ENCODE data around the gene ESPNL. TPM values are rescaled to one million over a fixed set of nuclear protein-coding genes. Genes with fewer than 3 reads are reported as not detected.

The ESPNL gene
- total RNA-seq, 1 experiment from 2014 or later = 0.85 TPM

DNA sequence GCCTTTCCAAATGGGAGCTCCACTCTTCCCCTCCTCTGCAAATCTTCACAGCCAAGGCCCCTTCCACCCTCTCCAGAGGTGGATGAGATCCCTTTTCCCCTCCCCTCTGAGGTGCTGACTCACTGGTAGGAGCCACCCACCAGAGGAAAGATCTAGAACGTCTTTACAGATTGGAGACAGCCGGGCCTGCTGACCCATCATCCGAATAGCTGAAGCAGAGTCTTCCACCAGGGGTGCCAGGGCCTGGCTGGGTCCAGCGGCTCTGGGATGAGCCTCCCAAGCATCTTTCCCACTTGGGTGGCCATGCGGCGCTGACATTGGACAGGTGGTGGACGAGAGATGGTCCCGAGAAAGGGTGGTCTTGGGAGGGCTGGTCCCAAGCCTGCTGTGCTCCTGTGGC, 67.6 kb downstream of the ESPNL start:
- CTCF ChIA-PET = no interaction called here
- DNase-seq (ENCODE audit: low read depth, low spot score) (no peak), ATAC-seq (no peak)
- intact Hi-C loops (cut with micrococcal nuclease; ENCODE audit: unreplicated experiment) (no loop called here), in situ Hi-C loops (cut with HindIII; ENCODE audit: low pct_unique_long_range_greater_than_20kb, low sequenced_read_pairs) (no loop called here)
- TF ChIP-seq POLR2AphosphoS5 (IDR thresholded peaks at IDR 0.05; ENCODE audit: low read depth, low read length) (no peak), CTCF (IDR thresholded peaks at IDR 0.05) (no peak), TCF7L2 (IDR thresholded peaks at IDR 0.05; ENCODE audit: low read depth, low read length) (no peak), SIN3A (IDR thresholded peaks at IDR 0.05; ENCODE audit: borderline replicate concordance, insufficient read depth, low read depth, low read length) (no peak)
- TF ChIP-seq, protein P1, sequence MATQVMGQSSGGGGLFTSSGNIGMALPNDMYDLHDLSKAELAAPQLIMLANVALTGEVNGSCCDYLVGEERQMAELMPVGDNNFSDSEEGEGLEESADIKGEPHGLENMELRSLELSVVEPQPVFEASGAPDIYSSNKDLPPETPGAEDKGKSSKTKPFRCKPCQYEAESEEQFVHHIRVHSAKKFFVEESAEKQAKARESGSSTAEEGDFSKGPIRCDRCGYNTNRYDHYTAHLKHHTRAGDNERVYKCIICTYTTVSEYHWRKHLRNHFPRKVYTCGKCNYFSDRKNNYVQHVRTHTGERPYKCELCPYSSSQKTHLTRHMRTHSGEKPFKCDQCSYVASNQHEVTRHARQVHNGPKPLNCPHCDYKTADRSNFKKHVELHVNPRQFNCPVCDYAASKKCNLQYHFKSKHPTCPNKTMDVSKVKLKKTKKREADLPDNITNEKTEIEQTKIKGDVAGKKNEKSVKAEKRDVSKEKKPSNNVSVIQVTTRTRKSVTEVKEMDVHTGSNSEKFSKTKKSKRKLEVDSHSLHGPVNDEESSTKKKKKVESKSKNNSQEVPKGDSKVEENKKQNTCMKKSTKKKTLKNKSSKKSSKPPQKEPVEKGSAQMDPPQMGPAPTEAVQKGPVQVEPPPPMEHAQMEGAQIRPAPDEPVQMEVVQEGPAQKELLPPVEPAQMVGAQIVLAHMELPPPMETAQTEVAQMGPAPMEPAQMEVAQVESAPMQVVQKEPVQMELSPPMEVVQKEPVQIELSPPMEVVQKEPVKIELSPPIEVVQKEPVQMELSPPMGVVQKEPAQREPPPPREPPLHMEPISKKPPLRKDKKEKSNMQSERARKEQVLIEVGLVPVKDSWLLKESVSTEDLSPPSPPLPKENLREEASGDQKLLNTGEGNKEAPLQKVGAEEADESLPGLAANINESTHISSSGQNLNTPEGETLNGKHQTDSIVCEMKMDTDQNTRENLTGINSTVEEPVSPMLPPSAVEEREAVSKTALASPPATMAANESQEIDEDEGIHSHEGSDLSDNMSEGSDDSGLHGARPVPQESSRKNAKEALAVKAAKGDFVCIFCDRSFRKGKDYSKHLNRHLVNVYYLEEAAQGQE (IDR thresholded peaks at IDR 0.05; ENCODE audit: insufficient read depth in 1 of 2, low read depth in 2 of 2, low read length in 1 of 2) = no peak
- H3K4me3 ChIP-seq (ENCODE audit: low read depth in 2 of 2, low read length in 2 of 2) = no peak overlapping the region
- no TSS peak for BruUV-seq (replicated peaks)
- no peaks in the 10 kb centered on the region for H3K27me3 ChIP-seq (ENCODE audit: control insufficient read depth, insufficient read depth, low read length)
- peaks cover 7% of the 10 kb centered on the region; the same call in 1 of the 2 replicates for H3K4me1 ChIP-seq (ENCODE audit: control insufficient read depth, insufficient read depth, low read length)
- peaks cover 6% of the 10 kb centered on the region for H3K36me3 ChIP-seq (ENCODE audit: control insufficient read depth, insufficient read depth, low read length)
- POLR2A ChIA-PET = interaction anchor here (0.6 kb wide), 1 partner anchor 26 kb away, joined by 3 read pairs; no protein-coding TSS in a partner anchor
- no peak overlapping the region for H3K27ac ChIP-seq (ENCODE audit: low read length)
- H3K9me3 ChIP-seq (ENCODE audit: control insufficient read depth, insufficient read depth, low read depth, low read length) = no peaks in the 10 kb centered on the region

- Histone ChIP-seq H3K36me3 (ENCODE audit: control insufficient read depth, insufficient read depth, low read length) (peaks cover 6% of the 10 kb centered on the region), H3K9me3 (ENCODE audit: control insufficient read depth, insufficient read depth, low read depth, low read length) (no peaks in the 10 kb centered on the region), H3K27ac (ENCODE audit: low read length) (no peak overlapping the region), H3K4me1 (ENCODE audit: control insufficient read depth, insufficient read depth, low read length) (peaks cover 7% of the 10 kb centered on the region; the same call in 1 of the 2 replicates), H3K27me3 (ENCODE audit: control insufficient read depth, insufficient read depth, low read length) (no peaks in the 10 kb centered on the region), H3K4me3 (ENCODE audit: low read depth in 2 of 2, low read length in 2 of 2) (no peak overlapping the region)
- in situ Hi-C loops (cut with HindIII; ENCODE audit: low pct_unique_long_range_greater_than_20kb, low sequenced_read_pairs) (no loop called here), intact Hi-C loops (cut with micrococcal nuclease; ENCODE audit: unreplicated experiment) (no loop called here)
- CTCF ChIA-PET = no interaction called here
- TF ChIP-seq, protein P1 (IDR thresholded peaks at IDR 0.05; ENCODE audit: insufficient read depth in 1 of 2, low read depth in 2 of 2, low read length in 1 of 2) = no peak
- TF ChIP-seq SIN3A (IDR thresholded peaks at IDR 0.05; ENCODE audit: borderline replicate concordance, insufficient read depth, low read depth, low read length) = no peak
- no peak for TF ChIP-seq TCF7L2 (IDR thresholded peaks at IDR 0.05; ENCODE audit: low read depth, low read length)
- TF ChIP-seq CTCF (IDR thresholded peaks at IDR 0.05) = no peak
- TF ChIP-seq POLR2AphosphoS5 (IDR thresholded peaks at IDR 0.05; ENCODE audit: low read depth, low read length) = no peak
- ATAC-seq (no peak), DNase-seq (ENCODE audit: low read depth, low spot score) (no peak)
- no TSS peak for BruUV-seq (replicated peaks)
- POLR2A ChIA-PET = interaction anchor here (0.6 kb wide), 1 partner anchor 26 kb away, joined by 3 read pairs; no protein-coding TSS in a partner anchor
Measured at GRCh38 chr2:238168196-238169047, 68.3 kb downstream of the ESPNL start.

Data from Panc1 (cell line).